Kidney glomerular epithelial cell (primary cell): Measurements from ENCODE around the gene FMN1.
"Not testable (repeated sequence)": the region's sequence is repeated elsewhere in the genome, so short reads cannot be mapped to it uniquely, and the experiment has no call there.

Experiments
- DNase-seq: peaks from one replicate; lab custom pipeline; 2025; lab: John Stamatoyannopoulos, UW

FMN1 gene

DNA sequence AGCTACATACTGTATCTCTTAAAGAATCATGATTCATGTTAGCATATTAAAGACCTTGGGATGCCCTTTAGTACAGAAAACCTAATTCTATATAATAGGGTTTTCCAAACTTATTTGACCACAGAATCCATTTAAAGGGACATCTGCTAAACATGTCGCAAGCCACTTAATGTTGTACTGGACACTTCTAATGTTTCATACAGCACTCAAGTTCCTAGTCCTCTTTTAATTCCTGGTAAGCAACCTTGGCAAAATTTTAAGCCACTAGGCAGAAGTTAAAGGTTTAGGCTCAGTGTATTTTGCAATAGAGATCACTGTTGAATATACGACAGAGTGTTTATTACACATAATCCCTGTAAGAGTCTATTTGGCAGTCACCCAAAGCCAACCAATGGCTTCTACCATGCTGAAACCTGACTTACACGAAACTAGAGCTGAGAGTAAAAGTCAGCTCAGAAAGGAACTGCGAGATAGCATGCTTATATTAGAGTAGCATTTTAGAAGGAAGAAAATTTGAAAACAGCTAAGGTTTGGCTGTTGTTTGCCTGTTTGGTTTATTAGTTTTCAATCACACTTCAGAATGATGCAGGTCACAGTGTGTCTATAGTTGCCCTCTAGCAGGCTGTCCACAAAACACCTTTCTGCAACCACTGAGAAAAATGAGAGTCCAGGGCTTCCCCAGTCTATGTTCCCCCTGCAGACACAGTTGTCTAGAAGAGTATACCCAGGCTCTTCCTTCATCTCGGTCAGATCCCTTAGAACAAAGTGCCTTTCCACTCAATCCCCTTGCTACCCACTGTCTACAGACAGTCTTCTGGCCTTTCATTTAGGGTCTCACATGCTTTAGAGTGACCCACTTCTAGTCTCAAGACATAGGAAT lies 104.4 kb downstream of the FMN1 start:
- no peak for DNase-seq

DNA sequence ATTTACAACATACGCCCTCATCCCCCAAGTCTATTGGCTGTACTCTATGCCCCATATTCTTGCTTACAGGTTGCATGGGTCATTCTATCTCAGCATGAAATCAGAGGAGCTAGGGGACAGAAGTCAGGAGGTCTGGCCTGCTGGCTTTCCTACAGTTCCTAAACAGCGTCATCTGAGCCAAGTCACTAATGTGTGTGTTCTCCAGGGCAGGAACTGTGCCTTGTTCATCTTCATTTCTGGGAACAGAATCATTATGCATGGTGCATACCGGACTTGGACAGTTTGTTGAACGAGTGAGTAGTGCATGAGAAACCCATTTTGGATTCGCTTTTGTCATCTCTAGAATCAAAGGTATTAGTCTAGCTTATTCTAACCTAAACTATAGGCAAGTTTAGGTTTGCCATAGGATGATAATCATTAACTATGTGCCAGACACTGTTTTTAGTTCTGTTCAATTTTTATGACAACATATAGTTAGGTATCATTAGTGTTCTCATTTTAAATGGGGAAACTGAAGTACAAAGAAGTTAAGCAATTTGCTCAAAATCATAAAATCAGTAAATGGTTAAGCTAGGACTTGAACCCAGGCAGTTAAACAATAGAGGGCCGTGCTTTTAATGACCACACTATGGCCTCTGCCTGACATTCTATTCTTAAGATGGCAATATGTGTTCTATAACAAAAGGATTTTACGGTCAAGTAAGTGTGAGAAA lies 105.2 kb downstream of the FMN1 start:
- no peak for DNase-seq

DNA sequence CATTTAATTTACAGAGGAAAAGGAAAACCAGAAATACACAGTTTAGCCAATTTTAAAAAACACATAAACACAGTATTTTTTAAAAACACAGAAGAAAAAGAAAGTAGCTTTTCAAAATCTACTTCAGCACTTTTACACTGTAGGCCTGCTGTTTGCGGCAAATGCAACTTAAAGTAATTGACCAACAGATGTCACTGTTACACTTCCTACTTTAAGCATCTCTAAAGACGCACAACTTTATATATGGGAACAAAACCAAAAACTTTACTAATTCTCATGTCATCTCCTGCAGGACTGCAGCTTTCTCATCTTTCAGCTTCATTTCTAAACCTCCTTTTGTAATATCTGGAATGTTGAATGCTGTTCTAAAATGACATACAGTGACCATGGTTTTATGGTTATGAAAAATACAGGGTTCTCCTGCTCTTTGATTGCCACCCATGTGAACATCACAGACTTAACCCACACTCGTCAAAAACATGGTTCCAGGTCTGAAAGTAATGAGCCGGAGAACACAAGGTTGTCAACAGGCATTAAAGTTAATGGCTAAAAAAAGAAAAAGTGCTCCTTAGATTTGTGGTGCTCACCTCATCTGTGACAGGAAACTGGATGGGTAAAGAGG lies 107.9 kb downstream of the FMN1 start:
- DNase-seq, result peak; percentile 47

DNA sequence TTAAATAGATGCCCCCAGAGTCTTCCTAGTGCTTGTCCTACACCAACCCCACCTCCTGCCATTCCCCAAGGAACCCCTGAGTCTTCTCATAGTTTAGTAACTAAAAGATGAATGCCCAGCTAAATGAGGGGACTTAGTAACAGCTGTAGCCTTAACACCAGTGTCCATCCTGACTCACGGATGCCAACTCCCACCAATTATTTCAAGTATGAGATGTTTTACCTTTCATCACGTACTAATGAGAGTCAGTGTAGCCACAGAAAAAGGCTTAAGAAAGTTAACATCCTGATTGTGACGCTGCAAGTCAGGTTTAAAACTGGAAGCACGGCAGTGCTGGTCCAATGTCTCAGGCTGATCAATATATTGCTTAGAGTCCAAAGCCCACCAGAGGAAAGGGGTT lies 109.9 kb downstream of the FMN1 start:
- DNase-seq, result no peak

DNA sequence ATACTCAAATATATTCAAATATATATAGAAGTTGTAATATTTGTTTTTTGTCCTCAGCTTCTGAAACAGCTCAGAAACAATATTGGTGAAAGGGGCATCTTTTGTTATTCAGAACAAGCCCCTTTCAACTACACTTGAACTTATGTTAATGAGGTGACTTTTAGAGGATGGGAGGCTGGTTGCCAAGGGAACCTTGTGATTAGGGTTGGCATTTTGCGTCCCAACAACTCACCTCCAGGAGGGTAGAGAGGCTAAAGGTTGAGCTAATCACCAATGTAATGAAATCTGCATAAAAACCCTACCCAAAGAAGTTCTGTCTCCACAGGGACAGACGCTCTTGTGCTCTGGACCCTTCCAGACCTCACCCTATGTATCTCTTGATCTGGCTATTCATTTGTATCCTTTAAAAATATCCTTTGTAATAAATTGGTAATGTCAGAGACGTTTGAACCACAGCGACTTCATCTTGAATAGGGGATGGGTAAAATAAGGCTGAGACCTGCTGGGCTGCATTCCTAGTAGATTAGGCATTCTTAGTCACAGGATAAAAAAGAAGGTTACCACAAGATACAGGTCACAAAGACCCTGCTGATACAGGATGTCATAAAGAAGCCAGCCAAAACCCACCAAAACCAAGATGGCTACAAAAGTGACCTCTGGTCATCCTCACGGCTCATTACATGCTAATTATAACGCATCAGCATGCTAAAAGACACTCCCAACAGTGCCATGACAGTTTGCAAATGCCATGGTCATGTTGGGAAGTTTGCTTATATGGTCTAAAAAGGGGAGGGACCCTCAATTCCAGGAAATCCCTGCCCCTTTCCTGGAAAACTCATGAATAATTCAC lies 111.1 kb downstream of the FMN1 start:
- no peak for DNase-seq

DNA sequence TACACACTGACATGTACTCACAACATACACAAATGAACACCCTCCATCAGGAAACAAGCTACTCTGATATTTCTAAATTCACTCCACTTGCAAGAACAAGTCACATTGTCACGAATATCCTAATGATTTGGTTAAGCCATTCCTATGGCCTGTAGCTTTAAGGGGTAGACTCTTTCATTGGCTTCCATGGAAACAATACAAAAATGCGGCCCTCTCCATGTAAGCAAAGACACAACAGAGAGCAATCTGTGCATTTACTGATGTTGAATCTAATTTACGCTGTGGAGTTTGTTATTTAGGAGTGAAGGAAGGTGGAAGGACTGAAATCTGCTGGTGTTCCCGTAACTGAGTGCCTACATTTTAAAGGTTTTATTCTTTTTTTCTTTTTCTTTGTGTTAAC lies 114.5 kb downstream of the FMN1 start:
- no peak for DNase-seq

DNA sequence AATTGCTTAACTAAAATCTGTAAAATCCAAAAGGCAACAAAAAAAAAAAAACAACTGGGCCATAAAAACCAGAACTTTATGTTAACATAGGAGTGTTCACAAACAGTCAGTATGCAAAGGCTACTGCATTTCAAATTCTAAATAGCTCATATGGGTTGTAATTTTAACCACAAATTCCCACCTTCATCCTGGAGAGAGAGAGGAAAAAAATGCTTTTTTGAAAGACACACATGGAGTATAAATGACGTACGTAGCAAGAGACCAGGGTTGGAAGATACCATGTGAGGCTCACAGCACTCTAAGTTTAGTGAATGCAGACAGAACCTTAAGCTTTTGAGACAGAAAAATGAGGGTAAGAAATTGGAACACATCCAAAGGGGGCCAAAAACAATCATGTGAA lies 115.9 kb downstream of the FMN1 start:
- DNase-seq, result no peak

DNA sequence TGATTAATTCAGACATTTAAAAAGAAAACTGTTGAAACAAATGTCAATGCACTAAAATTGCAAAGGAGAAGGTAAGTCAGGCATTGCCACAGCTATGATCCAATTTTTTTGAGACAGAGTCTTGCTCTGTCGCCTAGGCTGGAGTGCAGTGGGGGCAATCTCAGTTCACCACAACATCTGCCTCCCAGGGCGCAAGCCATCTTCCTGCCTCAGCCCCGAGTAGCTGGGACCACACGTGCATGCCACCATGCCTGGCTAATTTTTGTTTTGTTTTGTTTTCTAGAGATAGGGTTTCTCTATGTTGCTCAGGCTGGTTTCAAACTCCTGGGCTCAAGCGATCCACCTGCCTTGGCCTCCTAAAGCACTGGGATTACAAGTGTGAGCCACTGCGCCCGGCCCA lies 117.6 kb downstream of the FMN1 start:
- no peak for DNase-seq

DNA sequence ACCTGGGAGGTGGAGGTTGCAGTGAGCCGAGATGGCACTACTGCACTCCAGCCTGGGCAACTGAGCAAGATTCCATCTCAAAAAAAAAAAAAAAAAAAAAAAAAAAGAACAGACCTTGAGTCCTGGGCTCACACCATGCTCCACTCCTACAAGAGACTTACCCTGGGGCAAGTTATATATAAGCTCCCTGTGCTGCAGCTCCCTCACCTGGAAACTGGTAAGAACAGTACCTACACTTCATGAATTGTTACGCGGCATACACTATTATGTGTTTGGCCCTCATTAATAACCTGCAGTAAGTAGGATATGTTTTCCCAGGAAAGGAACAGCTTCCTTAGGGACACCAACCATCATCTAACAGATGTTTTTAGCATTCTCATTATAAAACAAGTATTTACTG lies 119.6 kb downstream of the FMN1 start:
- DNase-seq, result no peak

DNA sequence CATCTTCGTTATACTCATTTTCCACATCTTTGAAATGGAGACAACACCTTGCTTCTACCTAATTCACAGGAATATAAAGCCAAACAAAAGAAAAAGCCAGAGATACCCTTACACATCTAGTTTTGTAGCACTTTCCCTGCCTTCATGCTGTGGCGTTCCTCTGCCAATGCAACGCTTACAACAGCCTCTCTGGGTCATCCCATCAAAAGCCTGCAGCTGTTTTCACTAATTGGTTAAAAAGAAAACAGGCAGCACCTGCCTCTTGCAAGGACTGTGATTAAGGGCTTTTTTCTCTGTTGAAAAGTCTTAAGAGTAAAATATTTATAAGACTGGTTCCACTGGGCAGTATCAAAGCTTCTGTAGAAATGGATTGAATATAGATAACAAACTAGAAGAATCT lies 120.3 kb downstream of the FMN1 start:
- no peak for DNase-seq

DNA sequence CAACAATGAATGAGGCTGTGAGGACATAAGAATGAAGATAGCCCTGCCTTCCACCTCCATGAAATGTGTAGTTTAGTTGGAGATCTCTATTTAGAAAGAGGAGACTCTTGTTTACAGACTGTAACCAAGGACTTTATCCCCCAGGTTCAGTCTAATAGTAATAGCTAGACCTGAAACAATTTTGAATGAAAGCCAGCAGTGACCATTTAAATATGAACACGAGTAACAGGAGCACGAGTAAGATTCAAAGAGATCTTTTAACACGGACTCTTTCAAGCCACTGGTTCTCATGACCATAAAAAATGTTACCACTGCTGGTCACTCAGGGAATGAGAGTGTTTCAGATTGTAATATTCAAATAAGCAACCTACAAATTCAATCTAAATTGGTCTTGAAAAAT lies 123.1 kb downstream of the FMN1 start:
- no peak for DNase-seq

DNA sequence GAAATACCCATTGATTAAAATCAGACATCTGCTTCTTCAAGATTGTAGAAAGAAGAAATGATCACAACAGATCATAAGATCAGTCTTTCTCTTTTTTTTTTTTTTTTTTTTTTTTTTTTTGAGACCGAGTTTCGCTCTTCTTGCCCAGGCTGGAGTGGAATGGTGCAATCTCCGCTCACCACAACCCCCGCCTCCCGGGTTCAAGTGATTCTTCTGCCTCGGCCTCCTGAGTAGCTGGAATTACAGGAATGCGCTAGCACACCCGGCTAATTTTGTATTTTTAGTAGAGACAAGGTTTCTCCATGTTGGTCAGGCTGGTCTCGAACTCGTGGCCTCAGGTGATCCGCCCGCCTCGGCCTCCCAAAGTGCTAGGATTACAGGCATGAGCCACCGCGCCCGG lies 124.6 kb downstream of the FMN1 start:
- not testable (repeated sequence) for DNase-seq

DNA sequence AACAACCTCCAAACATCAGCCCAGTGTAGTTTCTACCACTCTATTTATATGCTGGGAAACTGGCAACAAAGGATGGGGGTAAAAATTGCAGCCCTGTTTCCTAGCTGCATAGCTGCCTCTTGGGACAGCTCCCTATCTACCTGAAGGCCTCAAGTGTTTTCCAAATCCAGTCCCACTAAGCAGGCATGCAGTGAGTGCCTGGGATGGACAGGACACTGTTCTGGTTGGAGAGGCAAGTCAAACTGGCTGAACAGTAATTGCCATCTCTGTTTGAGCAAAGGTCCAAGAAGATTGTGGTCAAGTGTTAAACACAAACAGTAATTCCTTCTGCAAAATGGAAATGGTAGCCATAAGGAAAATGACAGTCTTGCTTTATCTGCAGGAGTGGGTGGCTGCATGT lies 125.4 kb downstream of the FMN1 start:
- DNase-seq, result no peak

DNA sequence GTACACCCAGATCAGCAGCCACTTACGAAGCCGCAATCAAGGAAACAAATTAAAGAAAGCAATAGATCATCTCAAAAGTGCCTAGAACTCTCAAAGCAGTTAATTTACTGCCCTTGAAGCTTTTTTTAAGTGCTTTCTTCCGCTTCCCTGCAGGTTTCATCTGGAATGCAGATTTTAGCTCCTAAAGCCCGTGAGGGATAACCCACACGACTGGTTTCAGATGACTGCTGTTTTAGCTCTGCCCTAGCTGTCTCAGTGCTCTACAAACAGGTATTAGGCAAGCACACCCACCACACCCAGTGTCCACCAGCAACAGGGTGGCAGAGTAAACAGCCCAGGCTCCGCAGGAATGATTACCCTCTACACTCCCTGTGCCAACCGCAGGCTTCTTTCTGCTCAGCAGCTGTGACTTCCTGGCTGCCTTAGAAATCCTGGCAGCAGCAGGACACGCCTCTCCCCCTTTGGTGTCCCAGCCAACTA lies 126.0 kb downstream of the FMN1 start:
- peak; percentile 94 for DNase-seq

DNA sequence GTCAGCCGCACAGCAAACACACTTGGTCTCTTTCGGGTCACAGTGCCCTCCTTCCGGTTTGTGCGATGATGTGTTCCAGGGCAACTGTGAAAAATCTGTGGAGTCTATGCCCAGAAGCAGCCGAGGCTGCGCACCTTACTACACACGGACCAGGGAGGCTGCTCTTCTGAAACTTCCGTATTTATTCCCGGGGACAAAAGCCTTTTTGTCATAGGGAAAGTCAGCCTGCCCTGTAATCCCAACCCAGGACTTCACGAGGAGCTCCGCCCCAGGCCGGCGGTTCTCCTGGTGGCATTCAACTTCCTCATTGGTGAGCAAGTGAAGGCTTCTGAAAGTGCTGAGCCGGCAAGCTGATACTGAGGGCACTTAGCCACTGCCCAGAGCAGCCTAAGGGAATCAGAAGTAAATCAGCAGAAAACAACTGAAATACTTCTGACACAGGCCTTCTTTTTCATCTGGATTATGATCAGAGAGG lies 126.5 kb downstream of the FMN1 start:
- peak; percentile 45 for DNase-seq

DNA sequence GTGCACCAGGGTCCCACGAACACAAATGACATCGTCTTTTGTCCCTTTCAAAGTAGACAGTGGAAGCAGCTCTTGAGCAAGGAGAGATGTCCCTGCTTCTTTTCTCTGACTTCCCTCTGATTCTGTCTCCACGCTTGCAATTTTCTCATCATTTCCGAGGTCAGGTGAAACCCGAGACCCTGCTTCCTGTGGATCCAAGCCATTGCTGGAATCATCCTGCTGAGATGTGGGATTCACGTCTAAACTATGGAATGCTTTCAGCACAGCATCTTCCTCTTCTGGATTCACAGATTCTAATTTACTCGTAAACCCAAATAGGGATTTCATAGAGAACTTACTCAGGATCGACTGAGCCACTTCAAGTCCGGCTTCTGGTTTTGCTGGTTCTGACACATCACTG lies 127.1 kb downstream of the FMN1 start:
- no peak for DNase-seq

DNA sequence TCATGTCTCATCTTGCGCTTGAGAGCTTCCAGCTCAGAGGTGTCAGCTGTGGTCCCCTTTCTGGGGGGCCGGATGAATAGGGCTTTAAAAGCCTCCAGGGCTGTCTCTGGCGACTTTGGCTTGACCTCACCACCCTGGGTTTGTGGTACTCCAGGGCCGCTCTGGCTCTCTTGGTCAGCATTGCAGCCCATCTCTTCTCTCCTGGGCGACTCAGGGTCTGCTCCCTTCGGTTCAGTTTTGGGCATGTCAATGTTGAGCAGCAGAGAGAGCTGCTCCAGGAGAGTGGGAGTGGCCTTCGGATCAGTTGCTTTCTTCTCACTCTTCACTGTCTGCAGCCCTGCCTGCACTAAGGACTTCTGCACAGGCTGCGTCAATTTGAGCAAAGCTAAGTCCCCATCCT lies 127.9 kb downstream of the FMN1 start:
- DNase-seq, result no peak

DNA sequence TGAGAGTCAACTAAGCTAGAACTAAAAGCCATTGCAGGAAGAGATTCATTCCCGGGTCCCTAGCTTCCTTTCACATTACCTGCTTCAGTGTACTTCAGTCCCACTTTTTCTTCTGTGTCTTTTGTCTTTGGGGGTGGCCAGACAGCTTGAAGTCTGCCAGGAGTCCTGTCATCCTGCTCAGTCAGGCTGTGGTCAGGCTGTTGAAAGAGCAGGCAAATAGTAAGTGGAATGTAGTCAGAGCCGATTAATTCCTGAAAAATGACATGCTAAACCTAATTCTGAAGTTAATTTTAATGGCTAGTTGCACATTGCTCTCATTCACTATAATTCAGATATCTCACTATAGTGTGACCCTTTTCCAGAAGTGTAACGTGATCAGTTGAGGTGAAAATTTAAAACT lies 129.6 kb downstream of the FMN1 start:
- DNase-seq, result no peak

DNA sequence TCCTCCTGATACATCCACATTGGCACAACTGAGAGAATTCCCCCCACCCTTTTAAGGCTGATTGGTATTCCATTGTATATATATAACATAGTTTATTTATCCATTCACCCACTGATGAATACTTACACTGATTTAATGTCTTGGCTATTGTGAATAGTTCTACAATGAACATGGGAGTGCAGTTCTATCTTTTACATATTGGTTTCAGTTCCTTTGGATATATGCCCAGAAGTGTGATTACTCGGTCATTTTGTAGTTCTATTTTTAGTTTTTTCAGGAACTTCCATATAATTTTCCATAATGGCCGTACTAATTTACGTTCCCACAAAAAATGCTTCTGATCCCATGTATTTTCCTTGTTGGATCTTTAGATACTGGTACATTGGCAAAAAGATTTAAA lies 135.3 kb downstream of the FMN1 start:
- no peak for DNase-seq

DNA sequence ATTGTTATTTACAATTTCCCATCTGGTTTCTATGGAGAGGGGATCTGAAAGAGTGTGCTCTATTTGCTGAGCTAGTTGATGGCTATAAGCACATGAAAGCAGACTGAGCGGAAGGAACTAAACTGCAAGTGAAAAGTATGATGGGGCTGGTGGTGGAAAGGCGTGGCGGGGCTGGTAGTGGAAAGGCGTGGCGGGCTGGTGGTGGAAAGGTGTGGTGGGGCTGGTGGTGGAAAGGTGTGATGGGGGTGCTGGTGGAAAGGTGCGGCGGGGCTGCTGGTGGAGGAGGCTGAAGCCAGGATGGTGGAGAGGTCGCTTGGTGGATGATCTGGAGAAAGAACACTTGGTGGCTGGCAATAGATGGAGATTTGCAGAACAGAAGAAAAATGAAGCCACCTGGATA lies 136.7 kb downstream of the FMN1 start:
- no peak for DNase-seq

DNA sequence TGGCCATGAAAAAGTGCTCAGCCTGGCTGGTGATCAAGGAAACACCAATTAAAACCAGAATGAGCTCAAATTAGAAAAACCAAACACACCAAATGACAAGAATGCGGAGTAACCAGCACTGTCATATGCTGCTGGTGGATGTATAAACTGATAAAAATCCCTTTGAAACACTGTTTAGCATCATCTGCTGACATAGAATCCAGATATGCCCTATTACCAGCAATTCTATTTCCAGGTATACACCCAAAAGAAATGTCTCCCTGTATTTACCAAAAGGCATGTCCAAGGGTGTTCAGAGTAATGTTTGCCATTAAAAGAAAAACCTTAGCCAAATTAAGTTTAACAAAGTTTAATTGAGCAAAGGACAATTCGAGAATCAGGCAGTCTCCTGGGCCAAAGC lies 138.6 kb downstream of the FMN1 start:
- no peak for DNase-seq

DNA sequence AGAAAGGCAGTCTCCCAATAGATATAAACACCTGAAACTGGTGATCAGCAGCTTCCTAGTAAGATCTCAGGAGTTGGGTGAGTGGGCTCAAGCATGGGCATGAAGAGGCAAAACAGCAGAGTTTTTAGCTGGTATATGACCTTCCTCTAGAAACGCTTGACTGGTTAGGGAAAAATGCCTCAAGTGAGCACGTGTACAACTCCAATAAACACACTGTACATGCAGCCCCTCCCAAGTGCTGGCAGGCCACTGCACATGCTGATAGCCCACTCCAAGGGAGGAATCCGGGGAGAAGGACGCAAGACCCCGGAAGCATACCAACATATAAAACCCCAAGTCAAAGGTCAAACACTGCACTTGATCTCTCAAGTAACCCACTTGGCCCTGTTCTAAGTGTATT lies 143.0 kb downstream of the FMN1 start:
- no peak for DNase-seq
